Measurements from ENCODE around the gene KRT2. TPM values are rescaled to one million over a fixed set of nuclear protein-coding genes. Genes with fewer than 3 reads are reported as not detected.

KRT2 gene
- polyA plus RNA-seq, 2 of the 4 experiments (the other 2 are of a cell fraction) = 0.09 TPM; not detected in 1

DNA sequence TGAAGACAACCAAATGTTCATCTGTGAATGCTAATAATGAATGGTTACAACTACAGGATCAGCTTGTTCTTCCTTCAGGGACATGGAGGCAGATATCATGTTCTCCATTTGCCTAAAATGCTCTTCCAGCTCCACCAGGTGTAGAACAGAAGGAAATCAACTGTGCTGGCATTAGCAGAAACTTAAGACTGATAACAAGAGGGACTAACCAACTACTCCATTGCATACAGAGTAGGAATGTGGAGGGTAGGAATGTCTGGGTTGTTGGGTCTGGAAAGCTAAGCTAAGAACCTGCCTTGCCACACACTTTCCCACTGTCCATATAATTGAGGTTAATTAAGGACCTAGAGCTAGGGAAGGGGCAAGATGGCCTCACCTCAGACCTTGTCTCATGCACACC is 11.4 kb upstream of the KRT2 start:
- no peak for TF ChIP-seq EP300 (IDR thresholded peaks at IDR 0.05)
- no peak for TF ChIP-seq MAZ (IDR thresholded peaks at IDR 0.05; ENCODE audit: borderline replicate concordance, low read depth, low read length)
- no peak for TF ChIP-seq FOXS1 (CRISPR knock-in tag; IDR thresholded peaks at IDR 0.05)
- TF ChIP-seq NFE2L2 (conservative IDR thresholded peaks at IDR 0.05; ENCODE audit: low read length) = no peak
- Histone ChIP-seq H3K9me3 (no peaks in the 10 kb centered on the region), H3K4me2 (no peak overlapping the region), H3K4me1 (no peaks in the 10 kb centered on the region), H3K27ac (no peak overlapping the region), H3K4me3 (no peak overlapping the region)
- DNase-seq (ENCODE audit: low read depth in 1 of 2, low spot score in 1 of 2) (no peak), ATAC-seq (no peak), FAIRE-seq (no peak)
- CTCF ChIA-PET = interaction anchor here (1.1 kb wide), 1 partner anchor 24 kb away, joined by 3 read pairs; no protein-coding TSS in a partner anchor
- POLR2A ChIA-PET = no interaction called here

- H3K9me3 ChIP-seq = no peaks in the 10 kb centered on the region
- ATAC-seq = no peak
Observed at GRCh38 chr12:52662918-52663229, 10.9 kb upstream of the KRT2 start.

GRCh38 chr12:52662093-52662917 is 10.3 kb upstream of the KRT2 start:
- 73% methylated on average over 10 of the region's 10 CpGs for WGBS (ENCODE audit: missing lambda C conversion rate)
- DNase-seq (ENCODE audit: low read depth in 1 of 2, low spot score in 1 of 2) = no peak
- POLR2A ChIA-PET = no interaction called here
- no peak for FAIRE-seq
- no peak for ATAC-seq
- Histone ChIP-seq H3K27ac (no peak overlapping the region), H3K4me1 (no peaks in the 10 kb centered on the region), H3K9me3 (no peaks in the 10 kb centered on the region), H3K4me2 (no peak overlapping the region), H3K4me3 (no peak overlapping the region)
- CTCF ChIA-PET = interaction anchor here (1.1 kb wide), 1 partner anchor 25 kb away, joined by 3 read pairs; no protein-coding TSS in a partner anchor
- TF ChIP-seq HDAC2 (IDR thresholded peaks at IDR 0.05) = no peak
- TF ChIP-seq NPAS2 (CRISPR knock-in tag; IDR thresholded peaks at IDR 0.05; ENCODE audit: borderline replicate concordance) = no peak
- TF ChIP-seq NR3C1 (IDR thresholded peaks at IDR 0.05) = no peak
- TF ChIP-seq HEYL (CRISPR knock-in tag; IDR thresholded peaks at IDR 0.05) = no peak
- TF ChIP-seq POLR2AphosphoS2 (conservative IDR thresholded peaks at IDR 0.05; ENCODE audit: low read length) = no peak
- TF ChIP-seq MYC (IDR thresholded peaks at IDR 0.05; ENCODE audit: borderline replicate concordance, low read length) = no peak
- TF ChIP-seq RFX5 (IDR thresholded peaks at IDR 0.05) = no peak
- no peak for TF ChIP-seq BHLHE40 (IDR thresholded peaks at IDR 0.05; ENCODE audit: low read depth, low read length)
- no peak for TF ChIP-seq RAD21 (conservative IDR thresholded peaks at IDR 0.05 in 1 of 2, IDR thresholded peaks at IDR 0.05 in 1 of 2)
- TF ChIP-seq KDM1A (IDR thresholded peaks at IDR 0.05; ENCODE audit: low read depth) = no peak
- TF ChIP-seq E2F6 (IDR thresholded peaks at IDR 0.05; ENCODE audit: borderline replicate concordance, low read depth) = no peak
- TF ChIP-seq, protein P1, sequence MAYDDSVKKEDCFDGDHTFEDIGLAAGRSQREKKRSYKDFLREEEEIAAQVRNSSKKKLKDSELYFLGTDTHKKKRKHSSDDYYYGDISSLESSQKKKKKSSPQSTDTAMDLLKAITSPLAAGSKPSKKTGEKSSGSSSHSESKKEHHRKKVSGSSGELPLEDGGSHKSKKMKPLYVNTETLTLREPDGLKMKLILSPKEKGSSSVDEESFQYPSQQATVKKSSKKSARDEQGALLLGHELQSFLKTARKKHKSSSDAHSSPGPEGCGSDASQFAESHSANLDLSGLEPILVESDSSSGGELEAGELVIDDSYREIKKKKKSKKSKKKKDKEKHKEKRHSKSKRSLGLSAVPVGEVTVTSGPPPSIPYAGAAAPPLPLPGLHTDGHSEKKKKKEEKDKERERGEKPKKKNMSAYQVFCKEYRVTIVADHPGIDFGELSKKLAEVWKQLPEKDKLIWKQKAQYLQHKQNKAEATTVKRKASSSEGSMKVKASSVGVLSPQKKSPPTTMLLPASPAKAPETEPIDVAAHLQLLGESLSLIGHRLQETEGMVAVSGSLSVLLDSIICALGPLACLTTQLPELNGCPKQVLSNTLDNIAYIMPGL (CRISPR knock-in tag; IDR thresholded peaks at IDR 0.05; ENCODE audit: borderline replicate concordance) = no peak
- TF ChIP-seq JUN (IDR thresholded peaks at IDR 0.05) = no peak

More at GRCh38 chr12:52662918-52663229, 10.9 kb upstream of the KRT2 start:
- Histone ChIP-seq H3K27ac (no peak overlapping the region), H3K4me3 (no peak overlapping the region), H3K4me1 (no peaks in the 10 kb centered on the region), H3K4me2 (no peak overlapping the region)
- FAIRE-seq (no peak), DNase-seq (ENCODE audit: low read depth in 1 of 2, low spot score in 1 of 2) (no peak)
- CTCF ChIA-PET = interaction anchor here (1.1 kb wide), 1 partner anchor 25 kb away, joined by 3 read pairs; no protein-coding TSS in a partner anchor
- TF ChIP-seq CBX8 (IDR thresholded peaks at IDR 0.05) = no peak
- no peak for TF ChIP-seq ZC3H11A (IDR thresholded peaks at IDR 0.05)
- no peak for TF ChIP-seq KDM5A (IDR thresholded peaks at IDR 0.05)
- no peak for TF ChIP-seq POLR2AphosphoS2 (conservative IDR thresholded peaks at IDR 0.05; ENCODE audit: low read length)
- no peak for TF ChIP-seq NPAS2 (CRISPR knock-in tag; IDR thresholded peaks at IDR 0.05; ENCODE audit: borderline replicate concordance)
- TF ChIP-seq HEYL (CRISPR knock-in tag; IDR thresholded peaks at IDR 0.05) = no peak
- TF ChIP-seq HOXA7 (CRISPR knock-in tag; IDR thresholded peaks at IDR 0.05) = no peak
- TF ChIP-seq CHD4 (IDR thresholded peaks at IDR 0.05; ENCODE audit: borderline replicate concordance) = no peak
- TF ChIP-seq GATA3 (IDR thresholded peaks at IDR 0.05; ENCODE audit: borderline replicate concordance) = no peak
- no peak for TF ChIP-seq MYC (IDR thresholded peaks at IDR 0.05; ENCODE audit: borderline replicate concordance, low read length)
- TF ChIP-seq E2F6 (IDR thresholded peaks at IDR 0.05; ENCODE audit: borderline replicate concordance, low read depth) = no peak
- no peak for TF ChIP-seq JUN (IDR thresholded peaks at IDR 0.05)
- no peak for TF ChIP-seq HOXB13 (CRISPR knock-in tag; IDR thresholded peaks at IDR 0.05; ENCODE audit: low read depth)
- no peak for TF ChIP-seq RNF2 (IDR thresholded peaks at IDR 0.05; ENCODE audit: borderline replicate concordance, low read depth)
- POLR2A ChIA-PET = no interaction called here
